Liver (tissue), 3 donors: ENCODE data around the gene KRT1.

Source experiments
- EGR1 ChIP-seq, 2 donors: IDR thresholded peaks; 2 replicates each; pipeline ENCODE4 v1.6.1; 2016 to 2018; ENCODE audit warnings: antibody characterized with exemption in 2 of 2, low read depth in 2 of 2
- FOXA1 ChIP-seq: IDR thresholded peaks from 2 replicates; pipeline ENCODE4 v1.6.1; 2016; ENCODE audit warnings: antibody characterized with exemption
- GABPA ChIP-seq, 2 donors: IDR thresholded peaks in 1 of 2; conservative IDR thresholded peaks in 1 of 2; 2 replicates each; pipeline ENCODE4 v1.6.1; 2016; ENCODE audit warnings: antibody characterized with exemption in 2 of 2, mild to moderate bottlenecking in 1 of 2, moderate library complexity in 1 of 2
- HNF4G ChIP-seq: IDR thresholded peaks from 2 replicates; pipeline ENCODE4 v1.6.1; 2016; ENCODE audit warnings: antibody characterized with exemption
- JUND ChIP-seq, 2 donors: IDR thresholded peaks; 2 replicates each; pipeline ENCODE4 v1.6.1; 2016; ENCODE audit warnings: antibody characterized with exemption in 2 of 2
- NR2F2 ChIP-seq: IDR thresholded peaks from 2 replicates; pipeline ENCODE4 v1.6.1; 2016; ENCODE audit warnings: antibody characterized with exemption
- RAD21 ChIP-seq, 2 donors: IDR thresholded peaks; 2 replicates each; pipeline ENCODE4 v1.6.1; 2016; ENCODE audit warnings: antibody characterized with exemption in 2 of 2, mild to moderate bottlenecking in 2 of 2
- RXRA ChIP-seq, 2 donors: IDR thresholded peaks; 2 replicates each; pipeline ENCODE4 v1.6.1; 2017 to 2018; ENCODE audit warnings: antibody characterized with exemption in 2 of 2, mild to moderate bottlenecking in 1 of 2
- SP1 ChIP-seq: IDR thresholded peaks from 2 replicates; pipeline ENCODE4 v1.6.1; 2018; ENCODE audit warnings: antibody characterized with exemption, mild to moderate bottlenecking
- TAF1 ChIP-seq: conservative IDR thresholded peaks from 2 replicates; pipeline ENCODE4 v1.6.1; 2016; ENCODE audit warnings: antibody characterized with exemption, mild to moderate bottlenecking
- YY1 ChIP-seq: IDR thresholded peaks from 2 replicates; pipeline ENCODE4 v1.6.1; 2016; ENCODE audit warnings: antibody characterized with exemption, mild to moderate bottlenecking
- TF ChIP-seq, protein P1 (sequence below): fragments of 150-350 bp; IDR thresholded peaks from 2 replicates; pipeline ENCODE4 v1.5.1; 2017; ENCODE audit warnings: improper control_type of control experiment, low read depth, low read length; ENCODE audit not compliant: missing input control
- TF ChIP-seq, protein P2 (sequence below): IDR thresholded peaks from 2 replicates; pipeline ENCODE4 v1.6.1; 2016; ENCODE audit warnings: antibody characterized with exemption, mild to moderate bottlenecking
- TF ChIP-seq, protein P3 (sequence below): IDR thresholded peaks from 2 replicates; pipeline ENCODE4 v1.6.1; 2016; ENCODE audit warnings: antibody characterized with exemption
- donor health status: healthy.
- donor health status: healthy.

DNA sequence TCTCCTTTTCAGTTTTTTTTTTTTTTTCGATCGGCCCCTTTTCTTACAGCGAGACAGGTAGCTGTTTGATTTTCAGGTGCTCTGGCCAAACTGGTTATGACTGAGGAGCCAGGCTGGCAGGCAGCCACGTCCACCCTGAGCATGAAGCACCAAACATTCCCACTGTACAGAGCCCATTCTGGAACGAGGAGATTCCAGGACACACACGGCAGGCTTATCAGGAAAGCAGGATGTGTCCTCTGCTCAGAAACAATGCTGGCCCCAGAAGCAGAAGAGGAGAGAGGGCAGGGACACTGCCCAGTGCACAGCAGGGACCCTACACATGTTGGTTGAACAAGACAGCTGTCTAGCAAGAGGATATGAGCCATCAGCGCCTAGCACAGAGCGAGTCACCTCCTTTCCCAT lies 24.5 kb downstream of the KRT1 start:
- TF ChIP-seq, protein P1, sequence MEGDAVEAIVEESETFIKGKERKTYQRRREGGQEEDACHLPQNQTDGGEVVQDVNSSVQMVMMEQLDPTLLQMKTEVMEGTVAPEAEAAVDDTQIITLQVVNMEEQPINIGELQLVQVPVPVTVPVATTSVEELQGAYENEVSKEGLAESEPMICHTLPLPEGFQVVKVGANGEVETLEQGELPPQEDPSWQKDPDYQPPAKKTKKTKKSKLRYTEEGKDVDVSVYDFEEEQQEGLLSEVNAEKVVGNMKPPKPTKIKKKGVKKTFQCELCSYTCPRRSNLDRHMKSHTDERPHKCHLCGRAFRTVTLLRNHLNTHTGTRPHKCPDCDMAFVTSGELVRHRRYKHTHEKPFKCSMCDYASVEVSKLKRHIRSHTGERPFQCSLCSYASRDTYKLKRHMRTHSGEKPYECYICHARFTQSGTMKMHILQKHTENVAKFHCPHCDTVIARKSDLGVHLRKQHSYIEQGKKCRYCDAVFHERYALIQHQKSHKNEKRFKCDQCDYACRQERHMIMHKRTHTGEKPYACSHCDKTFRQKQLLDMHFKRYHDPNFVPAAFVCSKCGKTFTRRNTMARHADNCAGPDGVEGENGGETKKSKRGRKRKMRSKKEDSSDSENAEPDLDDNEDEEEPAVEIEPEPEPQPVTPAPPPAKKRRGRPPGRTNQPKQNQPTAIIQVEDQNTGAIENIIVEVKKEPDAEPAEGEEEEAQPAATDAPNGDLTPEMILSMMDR, result no peak
- TF ChIP-seq TAF1, result no peak
- no peak for TF ChIP-seq NR2F2
- no peak for TF ChIP-seq EGR1 (IDR thresholded peaks at IDR 0.05; ENCODE audit: low read depth in 2 of 2)
- no peak for TF ChIP-seq JUND (IDR thresholded peaks at IDR 0.05)
- TF ChIP-seq, protein P2, sequence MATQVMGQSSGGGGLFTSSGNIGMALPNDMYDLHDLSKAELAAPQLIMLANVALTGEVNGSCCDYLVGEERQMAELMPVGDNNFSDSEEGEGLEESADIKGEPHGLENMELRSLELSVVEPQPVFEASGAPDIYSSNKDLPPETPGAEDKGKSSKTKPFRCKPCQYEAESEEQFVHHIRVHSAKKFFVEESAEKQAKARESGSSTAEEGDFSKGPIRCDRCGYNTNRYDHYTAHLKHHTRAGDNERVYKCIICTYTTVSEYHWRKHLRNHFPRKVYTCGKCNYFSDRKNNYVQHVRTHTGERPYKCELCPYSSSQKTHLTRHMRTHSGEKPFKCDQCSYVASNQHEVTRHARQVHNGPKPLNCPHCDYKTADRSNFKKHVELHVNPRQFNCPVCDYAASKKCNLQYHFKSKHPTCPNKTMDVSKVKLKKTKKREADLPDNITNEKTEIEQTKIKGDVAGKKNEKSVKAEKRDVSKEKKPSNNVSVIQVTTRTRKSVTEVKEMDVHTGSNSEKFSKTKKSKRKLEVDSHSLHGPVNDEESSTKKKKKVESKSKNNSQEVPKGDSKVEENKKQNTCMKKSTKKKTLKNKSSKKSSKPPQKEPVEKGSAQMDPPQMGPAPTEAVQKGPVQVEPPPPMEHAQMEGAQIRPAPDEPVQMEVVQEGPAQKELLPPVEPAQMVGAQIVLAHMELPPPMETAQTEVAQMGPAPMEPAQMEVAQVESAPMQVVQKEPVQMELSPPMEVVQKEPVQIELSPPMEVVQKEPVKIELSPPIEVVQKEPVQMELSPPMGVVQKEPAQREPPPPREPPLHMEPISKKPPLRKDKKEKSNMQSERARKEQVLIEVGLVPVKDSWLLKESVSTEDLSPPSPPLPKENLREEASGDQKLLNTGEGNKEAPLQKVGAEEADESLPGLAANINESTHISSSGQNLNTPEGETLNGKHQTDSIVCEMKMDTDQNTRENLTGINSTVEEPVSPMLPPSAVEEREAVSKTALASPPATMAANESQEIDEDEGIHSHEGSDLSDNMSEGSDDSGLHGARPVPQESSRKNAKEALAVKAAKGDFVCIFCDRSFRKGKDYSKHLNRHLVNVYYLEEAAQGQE, result no peak
- no peak for TF ChIP-seq GABPA (IDR thresholded peaks at IDR 0.05 in 1 of 2, conservative IDR thresholded peaks at IDR 0.05 in 1 of 2)
- TF ChIP-seq YY1, result no peak
- TF ChIP-seq RAD21 (IDR thresholded peaks at IDR 0.05), result no peak
- TF ChIP-seq SP1, result no peak
- TF ChIP-seq, protein P3, sequence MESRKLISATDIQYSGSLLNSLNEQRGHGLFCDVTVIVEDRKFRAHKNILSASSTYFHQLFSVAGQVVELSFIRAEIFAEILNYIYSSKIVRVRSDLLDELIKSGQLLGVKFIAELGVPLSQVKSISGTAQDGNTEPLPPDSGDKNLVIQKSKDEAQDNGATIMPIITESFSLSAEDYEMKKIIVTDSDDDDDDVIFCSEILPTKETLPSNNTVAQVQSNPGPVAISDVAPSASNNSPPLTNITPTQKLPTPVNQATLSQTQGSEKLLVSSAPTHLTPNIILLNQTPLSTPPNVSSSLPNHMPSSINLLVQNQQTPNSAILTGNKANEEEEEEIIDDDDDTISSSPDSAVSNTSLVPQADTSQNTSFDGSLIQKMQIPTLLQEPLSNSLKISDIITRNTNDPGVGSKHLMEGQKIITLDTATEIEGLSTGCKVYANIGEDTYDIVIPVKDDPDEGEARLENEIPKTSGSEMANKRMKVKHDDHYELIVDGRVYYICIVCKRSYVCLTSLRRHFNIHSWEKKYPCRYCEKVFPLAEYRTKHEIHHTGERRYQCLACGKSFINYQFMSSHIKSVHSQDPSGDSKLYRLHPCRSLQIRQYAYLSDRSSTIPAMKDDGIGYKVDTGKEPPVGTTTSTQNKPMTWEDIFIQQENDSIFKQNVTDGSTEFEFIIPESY, result no peak
- TF ChIP-seq HNF4G, result no peak
- no peak for TF ChIP-seq FOXA1
- no peak for TF ChIP-seq RXRA (IDR thresholded peaks at IDR 0.05)
